Mammary epithelial cell (primary cell): ENCODE data around the gene RAD9A.

ENCODE experiments used
- CTCF ChIP-seq, 2 donors: IDR thresholded peaks in 1 of 2; conservative IDR thresholded peaks in 1 of 2; 2 replicates each; pipeline ENCODE4 v1.5.1; 2011 to 2012; ENCODE audit warnings: inconsistent platforms in 2 of 2, low read length in 2 of 2, mild to moderate bottlenecking in 2 of 2, control low read depth in 1 of 2, low read depth in 1 of 2; ENCODE audit not compliant: insufficient read depth in 1 of 2; ENCODE audit errors: extremely low read depth in 1 of 2
- EZH2 ChIP-seq: IDR thresholded peaks from 2 replicates; pipeline ENCODE4 v1.6.1; 2012; ENCODE audit warnings: low read length, inconsistent platforms, borderline replicate concordance

- TF ChIP-seq CTCF (conservative IDR thresholded peaks at IDR 0.05 in 1 of 2, IDR thresholded peaks at IDR 0.05 in 1 of 2; ENCODE audit: extremely low read depth in 1 of 2, insufficient read depth in 1 of 2, low read depth in 1 of 2, low read length in 2 of 2) (no peak), EZH2 (no peak)
These were observed 17.1 kb upstream of the RAD9A start for GRCh38 chr11:67374571-67375281.
